OCI-LY3 (cell line): ENCODE data around the gene NXPH4.
A peak's percentile ranks its signal among the peaks of the same experiment; 100 is the strongest.

ENCODE experiments used
- H2AFZ ChIP-seq: fragments of 200-600, 300-600 bp; shearing (Covaris generic); 2 replicates; pipeline ENCODE4 v1.6.0; 2014; ENCODE audit warnings: antibody characterized with exemption, low read depth, low read length
- H3K27ac ChIP-seq: fragments of 200-600, 300-600 bp; sonication (generic); 2 replicates; pipeline ENCODE4 v1.5.1; 2014; ENCODE audit warnings: mild to moderate bottlenecking, low read length, moderate library complexity, mixed read lengths
- H3K27me3 ChIP-seq: fragments of 200-600, 300-600 bp; sonication (generic); 2 replicates; pipeline ENCODE4 v1.6.1; 2014; ENCODE audit warnings: low read depth, low read length, mixed read lengths
- H3K36me3 ChIP-seq: fragments of 200-600, 300-600 bp; sonication (generic); replicated peaks from 2 replicates; pipeline ENCODE3; 2014; ENCODE audit warnings: low read depth, low read length, mixed read lengths
- H3K4me1 ChIP-seq: fragments of 300-600, 200-600 bp; sonication (generic); 2 replicates; pipeline ENCODE4 v1.6.1; 2014; ENCODE audit warnings: low read length, mixed read lengths
- H3K4me2 ChIP-seq: fragments of 200-600, 300-600 bp; sonication (generic); 2 replicates; pipeline ENCODE4 v1.6.1; 2014; ENCODE audit warnings: low read length, mixed read lengths
- H3K4me3 ChIP-seq: fragments of 300-600, 200-600 bp; sonication (generic); 2 replicates; pipeline ENCODE4 v1.5.1; 2014; ENCODE audit warnings: antibody characterized with exemption, mild to moderate bottlenecking, low read length, moderate library complexity
- H3K79me2 ChIP-seq: fragments of 300-600, 200-600 bp; shearing (Covaris generic); 2 replicates; pipeline ENCODE4 v1.6.1; 2014; ENCODE audit warnings: mild to moderate bottlenecking, low read length, mixed read lengths
- H3K9ac ChIP-seq: fragments of 300-600, 200-600 bp; shearing (Covaris generic); 2 replicates; pipeline ENCODE4 v1.6.0; 2014; ENCODE audit warnings: mild to moderate bottlenecking, low read length, moderate library complexity
- H3K9me3 ChIP-seq: fragments of 200-600, 300-600 bp; shearing (Covaris generic); 2 replicates; pipeline ENCODE4 v1.6.1; 2014; ENCODE audit warnings: low read length, mixed read lengths; ENCODE audit not compliant: insufficient read depth
- H4K20me1 ChIP-seq: fragments of 200-600, 300-600 bp; sonication (generic); 2 replicates; pipeline ENCODE4 v1.6.1; 2016; ENCODE audit warnings: low read length, mixed read lengths; ENCODE audit not compliant: insufficient read depth
- CTCF ChIP-seq: fragments of 200-600, 300-600 bp; sonication (generic); IDR thresholded peaks from 2 replicates; pipeline ENCODE4 v1.5.1; 2014; ENCODE audit warnings: antibody characterized with exemption, low read length, low read depth
- EZH2phosphoT487 ChIP-seq: fragments of 200-600 bp; shearing (Covaris generic); IDR thresholded peaks from 2 replicates; pipeline ENCODE4 v1.6.1; 2018; ENCODE audit warnings: antibody characterized with exemption, mixed run types, low read depth

NXPH4 gene

GRCh38 chr12:57195611-57196371, 20.8 kb upstream of the NXPH4 start:
- Histone ChIP-seq H4K20me1 (no peaks in the 10 kb centered on the region), H3K79me2 (no peaks in the 10 kb centered on the region), H2AFZ (no peak overlapping the region), H3K4me3 (no peak overlapping the region), H3K9me3 (no peaks in the 10 kb centered on the region), H3K36me3 (no peaks in the 10 kb centered on the region), H3K27me3 (no peaks in the 10 kb centered on the region), H3K9ac (no peak overlapping the region), H3K27ac (no peak overlapping the region), H3K4me1 (no peaks in the 10 kb centered on the region), H3K4me2 (no peak overlapping the region)
- TF ChIP-seq EZH2phosphoT487 = no peak
- peak; percentile 26; the same call in 1 of the 2 replicates for TF ChIP-seq CTCF

GRCh38 chr12:57196439-57196838, 20.2 kb upstream of the NXPH4 start:
- H4K20me1 ChIP-seq = no peaks in the 10 kb centered on the region
- no peak for TF ChIP-seq EZH2phosphoT487
- no peaks in the 10 kb centered on the region for H3K36me3 ChIP-seq
- H3K4me2 ChIP-seq = no peak overlapping the region
- H3K4me1 ChIP-seq = no peaks in the 10 kb centered on the region
- H3K27me3 ChIP-seq = no peaks in the 10 kb centered on the region
- no peak overlapping the region for H3K4me3 ChIP-seq
- no peaks in the 10 kb centered on the region for H3K79me2 ChIP-seq
- H3K9me3 ChIP-seq = no peaks in the 10 kb centered on the region
- H3K9ac ChIP-seq = no peak overlapping the region
- H2AFZ ChIP-seq = no peak overlapping the region
- H3K27ac ChIP-seq = no peak overlapping the region

- H3K9ac ChIP-seq = no peak overlapping the region
- no peak overlapping the region for H3K4me3 ChIP-seq
- no peaks in the 10 kb centered on the region for H4K20me1 ChIP-seq
- H3K79me2 ChIP-seq = no peaks in the 10 kb centered on the region
- H2AFZ ChIP-seq = no peak overlapping the region
- no peak overlapping the region for H3K4me2 ChIP-seq
- H3K27ac ChIP-seq = no peak overlapping the region
- TF ChIP-seq EZH2phosphoT487 (no peak), CTCF (no peak)
- H3K27me3 ChIP-seq = no peaks in the 10 kb centered on the region
- no peaks in the 10 kb centered on the region for H3K9me3 ChIP-seq
- no peaks in the 10 kb centered on the region for H3K4me1 ChIP-seq
- H3K36me3 ChIP-seq = no peaks in the 10 kb centered on the region
Observed at GRCh38 chr12:57196956-57197355, 19.6 kb upstream of the NXPH4 start.

- TF ChIP-seq CTCF (no peak), EZH2phosphoT487 (no peak)
- H2AFZ ChIP-seq = no peak overlapping the region
- no peak overlapping the region for H3K27ac ChIP-seq
Observed at GRCh38 chr12:57198329-57198728, 18.3 kb upstream of the NXPH4 start.

More at GRCh38 chr12:57198329-57198728, 18.3 kb upstream of the NXPH4 start:
- Histone ChIP-seq H3K79me2 (no peaks in the 10 kb centered on the region), H3K9ac (no peak overlapping the region), H3K4me1 (no peaks in the 10 kb centered on the region), H3K36me3 (no peaks in the 10 kb centered on the region), H4K20me1 (no peaks in the 10 kb centered on the region), H3K4me2 (no peak overlapping the region), H3K9me3 (no peaks in the 10 kb centered on the region), H3K4me3 (no peak overlapping the region), H3K27me3 (no peaks in the 10 kb centered on the region)
